Measurements from ENCODE around the gene TPO. TPM values are rescaled to one million over a fixed set of nuclear protein-coding genes. Genes with fewer than 3 reads are reported as not detected.
"Not testable (repeated sequence)": the region's sequence is repeated elsewhere in the genome, so short reads cannot be mapped to it uniquely, and the experiment has no call there.

Gene TPO
- total RNA-seq, 2 experiments from 2014 or later: not detected

- TF ChIP-seq CTCF (IDR thresholded peaks at IDR 0.05): no peak
- ATAC-seq (no peak), DNase-seq (no peak)
- ChIA-PET CTCF (no interaction called here), POLR2A (no interaction called here)
- intact Hi-C loops (cut with micrococcal nuclease): no loop called here
- H3K27me3 Mint-ChIP-seq: no peaks in the 10 kb centered on the region
- H3K4me3 Mint-ChIP-seq: no peak overlapping the region
- H3K36me3 Mint-ChIP-seq (ENCODE audit: low read depth): no peaks in the 10 kb centered on the region
- H3K9me3 Mint-ChIP-seq: no peaks in the 10 kb centered on the region
- no peaks in the 10 kb centered on the region for H3K4me1 Mint-ChIP-seq (ENCODE audit: low read depth)
- no peak overlapping the region for H3K27ac Mint-ChIP-seq
Observed at GRCh38 chr2:1414121-1414520, 858 bp downstream of the TPO start.

- CTCF ChIA-PET; H3K4me1 Mint-ChIP-seq (ENCODE audit: low read depth); H3K4me3 Mint-ChIP-seq; H3K36me3 Mint-ChIP-seq (ENCODE audit: low read depth); H3K27me3 Mint-ChIP-seq; H3K27ac Mint-ChIP-seq; intact Hi-C loops (cut with micrococcal nuclease); DNase-seq; H3K9me3 Mint-ChIP-seq; POLR2A ChIA-PET; ATAC-seq: not testable (repeated sequence)
Observed at GRCh38 chr2:1414901-1415300, 1.6 kb downstream of the TPO start.

GRCh38 chr2:1415501-1415900, 2.2 kb downstream of the TPO start:
- Mint-ChIP-seq H3K9me3 (no peaks in the 10 kb centered on the region), H3K4me3 (no peak overlapping the region), H3K27me3 (no peaks in the 10 kb centered on the region), H3K4me1 (ENCODE audit: low read depth) (no peaks in the 10 kb centered on the region), H3K27ac (no peak overlapping the region), H3K36me3 (ENCODE audit: low read depth) (no peaks in the 10 kb centered on the region)
- TF ChIP-seq CTCF (IDR thresholded peaks at IDR 0.05): no peak
- DNase-seq (no peak), ATAC-seq (no peak)
- intact Hi-C loops (cut with micrococcal nuclease): no loop called here
- POLR2A ChIA-PET: no interaction called here
- CTCF ChIA-PET: no interaction called here

GRCh38 chr2:1418566-1418965, 5.3 kb downstream of the TPO start:
- Mint-ChIP-seq H3K27me3 (no peaks in the 10 kb centered on the region), H3K9me3 (no peaks in the 10 kb centered on the region), H3K27ac (no peak overlapping the region), H3K36me3 (ENCODE audit: low read depth) (no peaks in the 10 kb centered on the region), H3K4me3 (no peak overlapping the region), H3K4me1 (ENCODE audit: low read depth) (no peaks in the 10 kb centered on the region)
- ATAC-seq (no peak), DNase-seq (no peak)
- POLR2A ChIA-PET: no interaction called here
- intact Hi-C loops (cut with micrococcal nuclease): no loop called here
- CTCF ChIA-PET: no interaction called here
- TF ChIP-seq CTCF (IDR thresholded peaks at IDR 0.05): no peak

- no peak for TF ChIP-seq CTCF (IDR thresholded peaks at IDR 0.05)
- Mint-ChIP-seq H3K4me3 (no peak overlapping the region), H3K27ac (no peak overlapping the region), H3K9me3 (no peaks in the 10 kb centered on the region), H3K36me3 (ENCODE audit: low read depth) (no peaks in the 10 kb centered on the region), H3K27me3 (peaks cover 4% of the 10 kb centered on the region), H3K4me1 (ENCODE audit: low read depth) (no peaks in the 10 kb centered on the region)
- intact Hi-C loops (cut with micrococcal nuclease): no loop called here
- DNase-seq (no peak), ATAC-seq (no peak)
- CTCF ChIA-PET: no interaction called here
- POLR2A ChIA-PET: no interaction called here
Observed at GRCh38 chr2:1420746-1421480, 7.7 kb downstream of the TPO start.

GRCh38 chr2:1421731-1422130, 8.5 kb downstream of the TPO start:
- Mint-ChIP-seq H3K27ac (no peak overlapping the region), H3K4me3 (no peak overlapping the region), H3K4me1 (ENCODE audit: low read depth) (no peaks in the 10 kb centered on the region), H3K9me3 (no peaks in the 10 kb centered on the region), H3K27me3 (peaks cover 4% of the 10 kb centered on the region), H3K36me3 (ENCODE audit: low read depth) (no peaks in the 10 kb centered on the region)
- DNase-seq (no peak), ATAC-seq (no peak)
- ChIA-PET POLR2A (no interaction called here), CTCF (no interaction called here)
- intact Hi-C loops (cut with micrococcal nuclease): no loop called here
- no peak for TF ChIP-seq CTCF (IDR thresholded peaks at IDR 0.05)

Data from activated CD8-positive, alpha-beta T cell treated with anti-CD3 and anti-CD28 coated beads for 36 hours (primary cell).